DND-41 (cell line): ENCODE results near the gene GGN.

Experiments used
- CTCF ChIP-seq: IDR thresholded peaks from 2 replicates; pipeline ENCODE4 v1.5.1; 2012; ENCODE audit warnings: borderline replicate concordance, low read length, moderate library complexity, mild to moderate bottlenecking; ENCODE audit not compliant: poor library complexity, severe bottlenecking; ENCODE audit errors: extremely low read depth
- EZH2 ChIP-seq: IDR thresholded peaks from 3 replicates; pipeline ENCODE4 v1.6.1; 2012; ENCODE audit warnings: borderline replicate concordance, low read depth, mild to moderate bottlenecking, moderate library complexity, low read length, inconsistent platforms; ENCODE audit not compliant: severe bottlenecking

- TF ChIP-seq CTCF = no peak
- no peak for TF ChIP-seq EZH2
Observed at GRCh38 chr19:38383184-38383583, 4.7 kb downstream of the GGN start.
